Measurements from ENCODE around the gene PFDN2.

Gene PFDN2

DNA sequence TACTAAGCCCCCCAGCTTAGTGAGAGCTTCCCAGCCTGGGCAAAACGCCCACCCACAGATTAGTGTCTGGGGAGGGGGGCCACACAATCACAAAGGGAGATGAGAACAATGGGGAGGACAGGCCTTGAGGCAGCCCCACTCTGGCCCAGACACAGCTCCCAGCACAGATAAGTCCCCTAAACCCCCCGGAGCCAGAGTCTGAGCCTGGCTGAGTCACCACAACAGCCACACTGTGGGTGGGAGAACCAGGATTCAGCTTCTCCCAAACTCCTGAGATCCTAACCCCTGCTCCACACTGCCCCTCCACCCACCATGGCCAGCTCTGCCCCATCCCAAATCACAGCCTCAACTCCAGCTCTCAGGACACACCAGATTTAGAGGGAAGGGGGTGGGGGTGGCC, 32.7 kb downstream of the PFDN2 start:
- TF ChIP-seq, protein P1, sequence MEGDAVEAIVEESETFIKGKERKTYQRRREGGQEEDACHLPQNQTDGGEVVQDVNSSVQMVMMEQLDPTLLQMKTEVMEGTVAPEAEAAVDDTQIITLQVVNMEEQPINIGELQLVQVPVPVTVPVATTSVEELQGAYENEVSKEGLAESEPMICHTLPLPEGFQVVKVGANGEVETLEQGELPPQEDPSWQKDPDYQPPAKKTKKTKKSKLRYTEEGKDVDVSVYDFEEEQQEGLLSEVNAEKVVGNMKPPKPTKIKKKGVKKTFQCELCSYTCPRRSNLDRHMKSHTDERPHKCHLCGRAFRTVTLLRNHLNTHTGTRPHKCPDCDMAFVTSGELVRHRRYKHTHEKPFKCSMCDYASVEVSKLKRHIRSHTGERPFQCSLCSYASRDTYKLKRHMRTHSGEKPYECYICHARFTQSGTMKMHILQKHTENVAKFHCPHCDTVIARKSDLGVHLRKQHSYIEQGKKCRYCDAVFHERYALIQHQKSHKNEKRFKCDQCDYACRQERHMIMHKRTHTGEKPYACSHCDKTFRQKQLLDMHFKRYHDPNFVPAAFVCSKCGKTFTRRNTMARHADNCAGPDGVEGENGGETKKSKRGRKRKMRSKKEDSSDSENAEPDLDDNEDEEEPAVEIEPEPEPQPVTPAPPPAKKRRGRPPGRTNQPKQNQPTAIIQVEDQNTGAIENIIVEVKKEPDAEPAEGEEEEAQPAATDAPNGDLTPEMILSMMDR (IDR thresholded peaks at IDR 0.05; ENCODE audit: control extremely low read depth, extremely low read depth, low read depth, missing control alignments), result no peak
- ChIA-PET POLR2A (interaction anchor here (0.7 kb wide), 1 partner anchor 37 kb away, joined by 4 read pairs; no protein-coding TSS in a partner anchor), CTCF (interaction anchor here (1.2 to 9.2 kb wide), 5 partner anchors 11 to 80 kb away, joined by 3 to 91 read pairs (median 7); partner anchors contain the start of genes ARHGAP30, DEDD, KLHDC9 and PPOX)
- no peak for DNase-seq (ENCODE audit: extremely low spot score)

DNA sequence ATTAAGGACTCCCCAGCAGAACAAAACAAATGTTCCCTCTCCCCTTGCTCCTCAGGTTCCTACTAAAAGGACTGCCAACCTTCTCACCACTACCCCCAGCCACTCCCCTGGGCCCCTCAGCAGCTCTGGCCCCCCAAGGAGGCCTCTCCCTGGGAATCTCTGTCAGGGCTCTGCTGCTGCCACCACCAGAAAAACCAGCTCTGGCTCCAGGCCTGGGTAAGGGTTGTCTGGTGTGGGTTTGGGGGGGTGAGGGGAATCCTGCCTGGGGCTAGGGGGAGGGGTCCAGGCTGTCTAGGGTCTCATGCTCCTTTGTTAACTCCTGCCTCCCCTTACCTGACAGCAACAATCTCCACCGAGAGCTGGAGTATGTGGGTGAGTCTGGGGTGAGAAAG, 33.2 kb downstream of the PFDN2 start:
- CTCF ChIA-PET, result interaction anchor here (1.2 to 9.2 kb wide), 4 partner anchors 11 to 48 kb away, joined by 3 to 91 read pairs (median 38); partner anchors contain the start of genes ARHGAP30, DEDD and KLHDC9
- POLR2A ChIA-PET, result no interaction called here
- no peak for DNase-seq (ENCODE audit: extremely low spot score)
- TF ChIP-seq, protein P1 (IDR thresholded peaks at IDR 0.05; ENCODE audit: control extremely low read depth, extremely low read depth, low read depth, missing control alignments), result no peak

DNA sequence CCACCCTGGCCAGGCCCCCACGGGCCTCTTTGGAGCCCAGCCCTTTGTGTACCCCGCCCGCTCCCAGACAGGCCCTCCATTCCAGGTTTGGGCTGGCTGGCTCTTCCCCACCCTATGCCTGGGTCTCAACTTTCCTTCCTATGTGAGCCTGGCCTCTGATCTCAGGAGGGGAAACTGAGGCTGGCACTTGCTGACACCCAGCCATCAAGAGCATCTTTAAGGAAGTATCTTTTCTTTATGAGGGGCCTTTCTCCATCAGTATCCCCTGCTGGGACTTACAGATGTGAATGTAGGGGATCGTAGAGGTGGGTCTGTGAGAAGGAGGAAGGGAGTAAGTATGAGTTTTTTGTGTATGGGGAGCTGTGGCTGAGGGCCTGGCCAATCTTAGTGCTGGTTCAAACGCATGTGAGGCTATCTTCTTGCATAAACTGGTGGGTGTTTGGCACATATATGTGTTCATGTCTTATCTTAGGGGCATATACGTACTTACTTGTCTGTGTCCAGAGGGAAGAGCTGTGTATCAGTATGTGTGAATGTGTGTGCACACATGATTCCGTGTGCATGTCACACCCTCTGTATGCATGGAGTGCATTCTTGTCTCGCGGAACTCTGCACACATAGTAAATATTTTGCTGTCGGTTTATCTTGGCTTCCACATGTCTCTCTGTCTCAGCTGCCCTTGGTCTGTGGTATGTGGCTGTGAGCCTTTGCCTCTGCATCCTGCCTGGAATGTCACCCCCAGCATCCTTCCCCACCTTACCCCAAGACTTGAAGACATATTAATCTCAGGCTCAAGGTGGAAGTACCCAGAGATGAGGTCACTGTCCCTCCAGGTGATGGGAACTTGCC, 33.9 kb downstream of the PFDN2 start:
- TF ChIP-seq, protein P1 (IDR thresholded peaks at IDR 0.05; ENCODE audit: control extremely low read depth, extremely low read depth, low read depth, missing control alignments), result no peak
- ChIA-PET POLR2A (no interaction called here), CTCF (interaction anchor here (1.1 to 9.2 kb wide), 4 partner anchors 11 to 49 kb away, joined by 3 to 91 read pairs (median 38); partner anchors contain the start of genes ARHGAP30, DEDD and KLHDC9)
- no peak for DNase-seq (ENCODE audit: extremely low spot score)

DNA sequence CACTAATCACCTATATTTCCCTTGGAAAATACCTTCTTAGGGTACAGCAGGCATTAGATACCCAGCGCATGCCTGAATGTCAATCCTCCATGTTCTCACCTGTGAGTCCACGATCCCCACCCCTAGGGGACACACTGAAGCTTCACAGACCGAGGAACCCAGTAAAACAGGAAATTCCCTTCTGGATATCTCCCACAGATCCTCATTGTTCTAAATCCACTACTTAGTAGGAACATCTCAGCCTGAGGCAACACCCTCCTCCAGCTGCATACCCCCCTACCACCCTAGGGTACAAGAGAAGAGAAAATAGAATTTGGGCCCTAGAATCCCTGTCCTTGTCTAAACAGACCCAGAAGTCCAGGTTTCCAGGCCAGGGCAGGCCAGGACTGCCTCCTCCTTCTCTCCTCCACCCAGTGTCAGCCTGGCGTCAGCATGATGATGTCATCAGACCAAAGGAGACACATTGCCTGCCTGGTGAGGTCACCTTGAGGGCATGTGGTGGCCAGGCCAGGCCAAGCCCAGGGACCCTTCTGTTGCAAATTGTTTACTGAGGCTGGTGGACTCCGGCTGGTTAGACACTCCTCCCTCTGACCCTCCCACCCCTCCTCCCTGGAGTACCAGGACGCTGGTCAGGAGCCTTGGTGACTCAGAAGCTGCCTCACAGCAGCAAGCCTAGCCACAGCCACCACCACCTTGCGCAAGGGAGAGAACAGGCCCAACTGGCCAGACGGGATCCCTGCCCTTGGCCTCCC, 34.7 kb downstream of the PFDN2 start:
- DNase-seq (ENCODE audit: extremely low spot score), result no peak
- POLR2A ChIA-PET, result no interaction called here
- CTCF ChIA-PET, result interaction anchor here (1.0 to 9.2 kb wide), 5 partner anchors 10 to 57 kb away, joined by 3 to 91 read pairs (median 3); partner anchors contain the start of genes ARHGAP30, DEDD and KLHDC9
- TF ChIP-seq, protein P1 (IDR thresholded peaks at IDR 0.05; ENCODE audit: control extremely low read depth, extremely low read depth, low read depth, missing control alignments), result no peak

DNA sequence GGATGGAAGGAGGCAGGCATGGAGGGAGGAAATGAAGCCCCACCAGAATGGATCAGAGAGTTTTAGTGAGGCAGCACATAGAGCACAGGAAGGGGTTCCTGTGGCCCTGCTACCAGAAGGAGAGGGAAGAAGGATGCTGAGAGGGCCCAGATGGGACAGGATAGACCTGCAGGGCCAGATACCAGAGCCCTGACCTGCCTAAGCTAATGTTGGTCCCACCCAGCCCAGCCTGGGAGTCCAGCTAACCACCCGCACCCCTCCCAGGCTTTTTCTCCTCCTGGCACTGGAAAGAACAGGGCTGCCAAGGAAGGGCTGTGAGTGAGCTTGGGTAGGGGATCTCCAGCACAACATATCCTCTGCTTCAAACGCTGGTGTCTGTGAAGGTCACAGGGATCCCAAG, 35.4 kb downstream of the PFDN2 start:
- no peak for DNase-seq (ENCODE audit: extremely low spot score)
- TF ChIP-seq, protein P1 (IDR thresholded peaks at IDR 0.05; ENCODE audit: control extremely low read depth, extremely low read depth, low read depth, missing control alignments), result no peak
- CTCF ChIA-PET, result interaction anchor here (0.8 to 9.2 kb wide), 7 partner anchors 9 to 305 kb away, joined by 3 to 91 read pairs (median 3); partner anchors contain the start of genes ARHGAP30, DEDD and KLHDC9
- POLR2A ChIA-PET, result no interaction called here

DNA sequence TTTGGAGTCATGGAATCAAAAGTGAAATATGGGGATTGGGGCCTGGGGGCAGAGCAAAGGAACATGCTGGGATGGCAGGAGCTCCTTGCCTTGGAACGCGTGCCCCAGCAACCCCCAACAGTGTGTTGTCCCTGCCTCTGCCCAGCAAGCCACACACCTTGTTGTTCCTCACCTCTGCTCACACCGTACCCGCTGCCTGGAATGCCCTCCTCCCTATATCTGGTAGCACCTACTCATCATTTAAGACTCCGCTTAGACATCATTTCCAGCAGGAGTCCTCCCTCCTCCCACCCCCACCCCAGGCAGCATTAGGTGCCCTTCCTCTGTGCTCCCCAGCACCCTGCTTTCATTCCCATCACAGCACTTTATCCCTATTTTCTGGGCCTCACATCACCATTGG, 36.3 kb downstream of the PFDN2 start:
- POLR2A ChIA-PET, result no interaction called here
- TF ChIP-seq, protein P1 (IDR thresholded peaks at IDR 0.05; ENCODE audit: control extremely low read depth, extremely low read depth, low read depth, missing control alignments), result no peak

More for the DNA sequence above, 36.3 kb downstream of the PFDN2 start:
- DNase-seq (ENCODE audit: extremely low spot score), result no peak
- CTCF ChIA-PET, result interaction anchor here (0.7 to 9.2 kb wide), 5 partner anchors 8 to 304 kb away, joined by 3 to 91 read pairs (median 6); partner anchors contain the start of genes ARHGAP30 and KLHDC9
